ENCODE data around the gene SERPINH1. TPM values are rescaled to one million over a fixed set of nuclear protein-coding genes. Genes with fewer than 3 reads are reported as not detected.

The SERPINH1 gene
- total RNA-seq, 2 experiments from 2014 or later = 3.5 to 4.1 TPM

- ATAC-seq (ENCODE audit: poor library complexity) (peak; percentile 98), DNase-seq (peak; percentile 74 to 90 (median 82))
- peaks cover 29% of the 10 kb centered on the region for H3K4me1 ChIP-seq (ENCODE audit: insufficient read depth, low read length)
- ChIA-PET POLR2A (interaction anchor here (0.6 to 1.3 kb wide), 4 partner anchors 14 to 182 kb away, joined by 3 to 6 read pairs (median 4); no protein-coding TSS in a partner anchor), CTCF (interaction anchor here (0.5 to 3.1 kb wide), 4 partner anchors 81 to 331 kb away, joined by 3 to 25 read pairs (median 4); no protein-coding TSS in a partner anchor)
- H3K27ac ChIP-seq (ENCODE audit: low read depth in 1 of 2, low read length in 2 of 2) = no peak overlapping the region
- H3K36me3 Mint-ChIP-seq (ENCODE audit: low read depth) = no peaks in the 10 kb centered on the region
- H3K27ac Mint-ChIP-seq = no peak overlapping the region
- no peak overlapping the region for H3K4me3 ChIP-seq (ENCODE audit: low read length)
- H3K9me3 ChIP-seq (ENCODE audit: control insufficient read depth in 1 of 2, insufficient read depth in 1 of 2, low read length in 2 of 2) = no peaks in the 10 kb centered on the region
- H3K4me1 Mint-ChIP-seq (ENCODE audit: low read depth) = peaks cover 39% of the 10 kb centered on the region
- peak overlapping the region; percentile 26 for H3K4me3 Mint-ChIP-seq
- no peaks in the 10 kb centered on the region for H3K36me3 ChIP-seq (ENCODE audit: insufficient read depth, low read length)
- no peaks in the 10 kb centered on the region for H3K27me3 ChIP-seq (ENCODE audit: control insufficient read depth in 1 of 2, insufficient read depth in 2 of 2, low read length in 2 of 2)
- TF ChIP-seq CTCF (IDR thresholded peaks at IDR 0.05) = peak; percentile 96
- no peaks in the 10 kb centered on the region for H3K27me3 Mint-ChIP-seq
- intact Hi-C loops (cut with DNase I, micrococcal nuclease) = loop anchor here (1.0 to 10.0 kb wide), 3 partner anchors 87 to 258 kb away; no protein-coding TSS in a partner anchor
- no peaks in the 10 kb centered on the region for H3K9me3 Mint-ChIP-seq
Measured at GRCh38 chr11:75532200-75533048, 29.6 kb upstream of the SERPINH1 start.

GRCh38 chr11:75533896-75534258 is 28.2 kb upstream of the SERPINH1 start:
- peaks cover 39% of the 10 kb centered on the region for H3K4me1 Mint-ChIP-seq (ENCODE audit: low read depth)
- POLR2A ChIA-PET = interaction anchor here (0.7 to 1.3 kb wide), 3 partner anchors 89 to 701 kb away, joined by 3 to 6 read pairs (median 3); no protein-coding TSS in a partner anchor
- H3K36me3 Mint-ChIP-seq (ENCODE audit: low read depth) = no peaks in the 10 kb centered on the region
- H3K27ac Mint-ChIP-seq = no peak overlapping the region
- Histone ChIP-seq H3K27ac (ENCODE audit: low read depth in 1 of 2, low read length in 2 of 2) (no peak overlapping the region), H3K4me3 (ENCODE audit: low read length) (no peak overlapping the region), H3K9me3 (ENCODE audit: control insufficient read depth in 1 of 2, insufficient read depth in 1 of 2, low read length in 2 of 2) (no peaks in the 10 kb centered on the region), H3K4me1 (ENCODE audit: insufficient read depth, low read length) (peaks cover 32% of the 10 kb centered on the region), H3K36me3 (ENCODE audit: insufficient read depth, low read length) (no peaks in the 10 kb centered on the region), H3K27me3 (ENCODE audit: control insufficient read depth in 1 of 2, insufficient read depth in 2 of 2, low read length in 2 of 2) (no peaks in the 10 kb centered on the region)
- no peak for ATAC-seq (ENCODE audit: poor library complexity)
- TF ChIP-seq CTCF (IDR thresholded peaks at IDR 0.05) = no peak
- CTCF ChIA-PET = interaction anchor here (0.9 to 3.1 kb wide), 3 partner anchors 89 to 254 kb away, joined by 3 to 25 read pairs (median 4); no protein-coding TSS in a partner anchor
- H3K4me3 Mint-ChIP-seq = no peak overlapping the region
- no peak for DNase-seq
- no peaks in the 10 kb centered on the region for H3K27me3 Mint-ChIP-seq
- H3K9me3 Mint-ChIP-seq = no peaks in the 10 kb centered on the region
- intact Hi-C loops (cut with DNase I, micrococcal nuclease) = loop anchor here in 1 of 2 experiments (10.0 kb wide), 1 partner anchor 259 kb away; no protein-coding TSS in a partner anchor

- Mint-ChIP-seq H3K27ac (no peak overlapping the region), H3K4me3 (no peak overlapping the region), H3K4me1 (ENCODE audit: low read depth) (peaks cover 39% of the 10 kb centered on the region), H3K27me3 (no peaks in the 10 kb centered on the region), H3K36me3 (ENCODE audit: low read depth) (no peaks in the 10 kb centered on the region), H3K9me3 (no peaks in the 10 kb centered on the region)
- H3K9me3 ChIP-seq (ENCODE audit: control insufficient read depth in 1 of 2, insufficient read depth in 1 of 2, low read length in 2 of 2) = no peaks in the 10 kb centered on the region
- no peaks in the 10 kb centered on the region for H3K27me3 ChIP-seq (ENCODE audit: control insufficient read depth in 1 of 2, insufficient read depth in 2 of 2, low read length in 2 of 2)
- H3K36me3 ChIP-seq (ENCODE audit: insufficient read depth, low read length) = no peaks in the 10 kb centered on the region
- no peak for ATAC-seq (ENCODE audit: poor library complexity)
- H3K27ac ChIP-seq (ENCODE audit: low read depth in 1 of 2, low read length in 2 of 2) = no peak overlapping the region
- TF ChIP-seq CTCF (IDR thresholded peaks at IDR 0.05) = no peak
- CTCF ChIA-PET = interaction anchor here (0.9 to 1.1 kb wide), 2 partner anchors 126 to 255 kb away, joined by 3 to 4 read pairs; no protein-coding TSS in a partner anchor
- POLR2A ChIA-PET = interaction anchor here (0.7 to 1.3 kb wide), 2 partner anchors 105 to 700 kb away, joined by 3 read pairs; no protein-coding TSS in a partner anchor
- intact Hi-C loops (cut with DNase I, micrococcal nuclease) = loop anchor here in 1 of 2 experiments (10.0 kb wide), 1 partner anchor 260 kb away; no protein-coding TSS in a partner anchor
- H3K4me3 ChIP-seq (ENCODE audit: low read length) = no peak overlapping the region
- peaks cover 32% of the 10 kb centered on the region for H3K4me1 ChIP-seq (ENCODE audit: insufficient read depth, low read length)
- DNase-seq = no peak
Measured at GRCh38 chr11:75534259-75535069, 27.6 kb upstream of the SERPINH1 start.
